Measurements from ENCODE around the gene AKAP11. TPM values are rescaled to one million over a fixed set of nuclear protein-coding genes. Genes with fewer than 3 reads are reported as not detected.

The AKAP11 gene
- total RNA-seq, 1 experiment from 2014 or later: 9.7 TPM

DNA sequence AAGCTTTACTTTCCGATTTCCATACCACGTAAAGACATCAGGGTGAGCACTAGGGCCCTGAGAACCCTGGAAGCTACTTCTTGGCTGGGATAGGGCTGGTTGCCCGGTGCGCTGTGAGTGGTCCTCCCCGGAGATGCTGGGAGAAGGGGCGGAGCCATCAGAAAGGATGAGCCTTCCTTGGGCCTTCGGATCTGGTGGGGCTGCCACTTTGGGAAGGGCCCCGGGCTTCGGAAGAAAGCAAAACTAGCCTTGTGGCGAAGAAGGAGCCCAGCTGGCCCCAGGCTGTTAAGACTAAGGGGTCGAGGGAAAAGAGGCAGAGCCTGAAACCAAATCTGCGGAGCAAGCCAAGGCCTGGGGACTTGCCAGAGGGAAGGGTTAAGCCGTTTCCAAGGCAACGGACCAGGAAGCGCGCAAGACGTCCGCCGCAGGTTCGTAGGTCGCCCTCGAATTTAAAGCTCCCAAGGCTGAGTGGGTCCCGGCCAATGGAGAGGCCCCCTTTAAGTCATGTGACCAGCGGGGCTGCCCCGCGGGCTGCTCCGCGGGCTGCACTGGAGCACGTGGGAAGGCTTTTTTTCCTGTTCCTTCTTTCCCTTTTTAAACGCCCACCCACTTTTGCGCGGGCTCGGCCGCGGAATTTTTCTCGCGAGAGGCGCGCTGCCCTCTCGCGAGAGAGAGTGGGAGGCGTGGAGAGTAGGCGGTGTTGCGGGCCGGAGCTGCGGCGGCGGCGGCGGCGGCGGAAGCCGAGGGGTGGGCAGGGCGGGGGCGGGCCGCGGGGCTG is 426 bp upstream of the AKAP11 start:
- DNase-seq (ENCODE audit: low spot score): peak; percentile 98

DNA sequence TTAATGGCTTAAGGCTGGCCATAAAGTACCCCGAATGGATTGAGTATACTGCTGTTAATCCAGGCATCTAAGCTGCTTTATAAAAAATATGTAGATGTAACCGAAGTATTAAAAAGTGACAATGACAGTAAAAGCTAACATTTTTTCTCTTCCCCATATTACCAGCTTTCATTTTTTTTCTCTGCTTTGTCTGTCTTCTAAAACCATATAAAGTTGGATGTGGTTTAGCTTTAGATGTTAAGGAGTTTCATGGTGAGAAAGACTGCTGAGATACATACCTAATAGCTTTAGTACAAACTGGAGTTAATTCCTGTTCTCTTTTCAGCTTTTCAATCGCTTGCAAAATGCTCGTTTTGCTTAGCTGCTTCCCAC is 838 bp downstream of the AKAP11 start:
- peak; percentile 51 for DNase-seq (ENCODE audit: low spot score)

DNA sequence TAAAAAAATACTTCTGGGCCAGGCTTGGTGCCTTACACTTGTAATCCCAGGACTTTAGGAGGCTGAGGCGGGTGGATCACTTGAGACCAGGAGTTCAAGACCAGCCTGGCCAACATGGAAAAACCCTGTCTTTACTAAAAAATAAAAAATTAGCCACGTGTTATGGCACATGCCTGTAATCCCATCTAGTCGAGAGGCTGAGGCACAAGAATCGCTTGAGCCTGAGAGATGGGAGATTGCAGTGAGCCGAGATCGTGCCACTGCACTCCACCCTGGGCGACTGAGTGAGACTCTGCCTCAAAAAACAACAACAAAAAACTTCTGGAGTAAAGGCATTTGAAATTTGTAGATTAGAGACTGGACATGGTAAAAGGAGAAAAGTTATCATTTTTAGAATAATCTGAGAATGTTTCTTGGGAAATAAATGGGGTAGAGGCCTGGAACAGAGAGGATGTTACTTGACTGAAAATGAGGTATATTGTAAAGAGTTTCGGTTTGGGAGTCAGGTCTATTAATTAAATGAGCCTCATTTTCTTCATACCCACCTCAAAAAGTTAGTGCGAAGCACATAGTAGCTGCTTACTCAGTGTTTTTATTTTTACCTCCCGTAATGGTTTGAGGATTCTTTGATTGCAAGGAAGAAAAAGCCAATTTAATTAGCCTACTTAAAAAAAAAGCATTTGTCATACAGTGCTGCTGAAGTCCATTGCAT is 2.6 kb downstream of the AKAP11 start:
- DNase-seq (ENCODE audit: low spot score): no peak

DNA sequence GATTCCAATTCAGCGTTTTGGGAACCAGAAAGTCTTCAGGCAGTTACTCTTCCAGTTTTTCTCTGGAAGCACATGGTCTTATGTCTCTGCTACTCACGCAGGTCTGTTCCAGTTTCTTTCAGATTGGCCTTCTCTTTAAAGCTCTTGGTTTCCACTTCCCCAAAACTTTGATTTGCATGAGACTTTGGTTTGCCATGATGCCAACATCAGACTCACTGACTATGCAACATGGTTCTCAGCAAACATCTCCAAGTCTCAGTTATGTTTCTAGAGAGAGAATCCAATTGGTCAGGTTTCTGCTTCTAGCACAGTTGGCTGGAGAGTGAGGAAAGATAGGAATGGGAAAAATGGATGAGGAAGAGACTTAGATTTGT is 3.1 kb downstream of the AKAP11 start:
- no peak for DNase-seq (ENCODE audit: low spot score)

DNA sequence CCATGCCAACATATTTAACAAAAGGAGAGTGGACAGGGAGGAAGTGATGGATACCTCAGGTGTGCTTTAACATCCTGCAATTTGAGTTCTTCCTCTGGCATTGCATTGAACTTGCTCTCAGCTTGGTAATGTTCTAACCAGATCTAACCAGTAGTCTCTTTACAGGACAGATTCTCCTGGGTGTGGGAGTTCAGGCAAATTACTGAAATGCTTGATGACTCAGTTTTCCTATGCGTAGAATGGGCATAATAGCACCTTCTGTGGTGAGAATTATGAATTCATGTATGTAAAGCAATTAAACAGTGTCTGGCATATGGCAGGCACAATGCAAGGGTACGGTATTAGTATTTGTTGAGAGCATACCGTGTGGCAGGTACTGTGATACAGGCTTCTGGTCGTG is 3.6 kb downstream of the AKAP11 start:
- DNase-seq (ENCODE audit: low spot score): no peak

DNA sequence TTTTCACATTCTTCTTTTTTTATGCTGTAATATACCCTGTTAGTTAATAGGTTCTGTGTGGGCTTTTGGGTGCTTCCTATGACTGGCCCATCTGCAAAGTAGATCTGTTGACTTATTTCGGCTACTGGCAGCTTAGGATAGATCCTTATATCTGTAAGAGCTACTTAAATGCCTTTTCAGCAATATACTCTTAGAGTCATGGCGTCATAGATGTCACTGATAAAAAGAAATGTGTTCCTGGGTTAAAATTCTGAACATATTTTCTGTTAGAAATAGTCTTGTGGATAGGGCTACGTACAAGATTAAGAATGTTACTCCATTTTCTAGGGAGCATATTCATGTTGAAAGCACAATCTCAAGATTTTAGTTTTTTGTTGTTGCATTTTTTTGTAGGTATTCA is 4.7 kb downstream of the AKAP11 start:
- DNase-seq (ENCODE audit: low spot score): no peak

DNA sequence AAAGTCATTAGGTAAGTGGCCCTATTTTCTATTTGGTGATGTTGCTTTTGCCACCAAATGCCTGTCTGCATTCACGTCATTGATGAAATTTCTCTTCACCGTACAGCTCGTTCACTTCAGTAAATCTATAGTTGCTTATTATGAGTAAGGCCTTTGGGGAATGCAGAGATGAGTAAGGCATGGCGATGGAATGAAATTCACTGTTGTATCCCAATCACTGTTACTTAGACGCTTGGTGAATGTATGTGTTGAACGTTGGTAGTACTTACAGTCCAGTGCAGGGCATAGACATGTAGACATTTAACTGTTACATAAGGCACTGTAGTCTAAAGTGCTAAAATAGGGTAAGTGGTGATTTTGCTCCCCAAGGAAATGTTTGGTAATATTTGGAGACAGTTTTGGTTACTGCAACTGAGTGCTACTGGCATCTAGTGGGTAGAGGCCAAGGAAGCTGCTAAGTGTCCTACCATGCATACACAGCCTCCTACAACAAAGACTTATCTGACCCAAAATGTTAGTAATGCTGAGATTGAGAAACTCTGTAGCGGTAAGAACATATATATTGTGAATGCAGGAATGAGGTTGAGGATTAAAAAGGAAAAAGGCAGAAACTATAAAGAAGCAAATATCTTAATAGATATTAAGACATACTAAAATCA is 5.8 kb downstream of the AKAP11 start:
- DNase-seq (ENCODE audit: low spot score): no peak

DNA sequence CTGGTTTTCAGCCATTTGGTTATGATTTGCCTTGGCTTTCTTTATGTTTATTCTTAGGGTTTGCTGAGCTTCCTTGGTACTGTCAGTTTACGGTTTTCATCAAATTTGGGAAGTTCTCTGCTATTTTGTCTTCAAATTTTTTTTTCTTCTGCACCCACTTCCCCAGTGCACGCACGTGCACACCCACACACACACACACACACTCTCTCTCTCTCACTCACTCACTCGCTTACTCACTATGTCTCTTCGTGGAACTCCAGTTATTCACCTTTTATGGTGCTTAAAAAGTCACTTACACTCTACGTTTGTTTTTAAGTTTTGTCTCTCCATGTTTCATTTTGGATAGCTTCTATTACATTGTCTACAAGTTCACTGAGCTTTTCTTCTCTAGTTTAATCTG is 7.1 kb downstream of the AKAP11 start:
- no peak for DNase-seq (ENCODE audit: low spot score)

DNA sequence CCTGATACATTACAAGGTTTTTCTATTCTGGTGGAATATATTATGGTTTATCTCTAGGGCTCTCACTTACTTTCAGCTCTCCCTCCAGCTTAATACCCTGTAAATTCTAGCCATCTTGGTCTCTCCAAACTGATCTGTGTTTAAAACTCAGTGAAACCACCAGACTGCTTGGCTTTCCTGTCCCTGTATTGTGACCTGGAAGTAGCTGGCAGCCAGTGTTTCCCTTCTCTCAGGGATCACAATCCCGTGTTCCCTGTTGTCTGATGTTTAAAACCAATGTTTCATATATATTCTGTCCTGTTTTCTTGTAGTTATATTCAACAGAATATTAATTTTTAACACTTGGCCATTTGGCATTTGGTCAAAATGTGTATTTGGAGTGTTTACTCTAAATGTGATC is 8.0 kb downstream of the AKAP11 start:
- DNase-seq (ENCODE audit: low spot score): no peak

DNA sequence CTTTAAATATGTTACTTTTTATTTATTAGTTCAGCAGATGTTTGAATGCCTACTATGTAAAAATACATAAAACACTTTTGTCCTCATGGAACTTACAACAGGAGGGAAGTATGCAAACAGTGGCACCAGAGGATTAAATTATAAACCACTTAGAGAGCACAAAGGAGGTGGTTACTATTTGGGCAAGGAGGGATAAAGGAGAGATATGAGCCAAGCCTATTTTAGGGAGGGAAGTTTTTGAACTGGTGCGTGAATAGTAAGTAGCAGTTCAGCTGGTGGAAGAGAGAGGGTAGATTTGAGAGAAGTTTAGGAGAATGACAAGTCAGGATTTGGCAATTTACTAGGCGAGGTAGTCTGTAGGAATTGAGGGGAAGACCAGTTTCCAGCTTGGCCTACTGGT is 8.6 kb downstream of the AKAP11 start:
- DNase-seq (ENCODE audit: low spot score): no peak

DNA sequence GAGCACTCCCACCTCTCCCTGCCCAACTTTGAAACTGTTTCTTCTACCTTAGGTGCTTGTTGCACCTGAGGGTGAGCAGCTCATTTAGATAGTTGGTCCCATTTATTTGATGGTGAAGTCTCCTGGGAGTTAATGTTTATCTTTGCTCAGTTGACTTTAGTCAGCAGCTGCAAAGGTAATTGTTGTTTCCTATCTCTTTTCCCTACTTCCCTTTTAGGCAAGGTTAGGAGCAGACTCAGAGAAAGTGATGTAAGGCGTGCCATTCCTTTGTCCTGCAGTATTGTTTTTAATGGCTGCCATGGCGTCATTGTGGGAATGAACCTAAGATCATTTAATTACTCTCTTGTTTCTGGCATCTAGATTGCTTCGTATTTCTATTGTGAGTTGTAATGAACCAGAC is 11.6 kb downstream of the AKAP11 start:
- no peak for DNase-seq (ENCODE audit: low spot score)

DNA sequence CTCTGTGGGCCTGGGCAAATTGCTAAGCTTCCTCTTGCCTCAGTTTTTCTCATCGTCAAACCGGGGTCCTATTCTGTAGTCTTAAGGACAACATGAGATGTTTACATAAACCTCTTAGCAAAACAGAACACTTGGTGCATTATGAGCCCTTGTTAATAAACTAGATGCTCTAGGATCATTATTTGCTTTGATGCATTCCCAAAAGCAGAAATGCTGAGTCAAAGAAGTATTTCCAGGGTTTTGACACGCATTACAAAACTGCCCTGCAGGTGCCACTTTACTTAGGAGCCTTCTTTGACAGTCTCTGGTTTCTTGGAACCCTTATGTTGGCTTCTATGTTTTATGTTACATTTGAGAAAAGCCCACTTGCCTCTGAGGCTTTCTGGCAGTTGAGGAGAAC is 12.1 kb downstream of the AKAP11 start:
- no peak for DNase-seq (ENCODE audit: low spot score)

DNA sequence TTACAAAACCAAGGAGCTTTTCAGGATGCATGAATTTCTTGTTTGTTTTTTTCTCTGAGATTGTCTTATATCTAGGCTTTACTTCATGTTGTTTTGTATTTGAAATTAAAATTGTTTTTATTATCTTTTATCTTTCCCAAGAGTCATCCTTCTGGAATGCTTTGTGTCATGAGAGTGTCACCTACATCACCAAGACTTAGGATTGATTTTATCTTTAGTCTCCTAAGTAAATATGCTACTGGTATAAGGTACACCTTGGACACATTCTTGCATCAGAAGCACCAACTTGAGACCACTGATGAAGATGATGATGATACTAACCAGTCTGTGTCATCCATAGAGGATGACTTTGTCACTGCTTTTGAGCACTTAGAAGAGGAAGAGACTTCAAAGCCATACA is 26.4 kb downstream of the AKAP11 start:
- no peak for DNase-seq (ENCODE audit: low spot score)

DNA sequence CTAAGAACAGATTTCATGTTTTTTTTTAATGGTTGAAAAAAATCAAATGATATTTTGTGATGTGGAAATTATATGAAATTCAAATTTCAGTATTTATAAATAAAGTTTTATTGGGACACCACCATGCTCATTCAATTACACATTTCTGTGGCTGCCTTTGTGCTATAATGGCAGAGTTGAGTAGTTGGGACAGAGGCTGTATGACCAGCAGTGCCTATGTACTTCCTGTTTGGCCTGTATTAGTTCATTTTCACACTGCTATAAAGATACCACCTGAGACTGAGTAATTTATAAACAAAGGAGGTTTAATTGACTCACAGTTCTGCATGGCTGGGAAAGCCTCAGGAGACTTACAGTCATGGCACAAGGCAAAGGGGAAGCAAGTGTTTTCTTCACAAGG is 33.6 kb downstream of the AKAP11 start:
- DNase-seq (ENCODE audit: low spot score): no peak

DNA sequence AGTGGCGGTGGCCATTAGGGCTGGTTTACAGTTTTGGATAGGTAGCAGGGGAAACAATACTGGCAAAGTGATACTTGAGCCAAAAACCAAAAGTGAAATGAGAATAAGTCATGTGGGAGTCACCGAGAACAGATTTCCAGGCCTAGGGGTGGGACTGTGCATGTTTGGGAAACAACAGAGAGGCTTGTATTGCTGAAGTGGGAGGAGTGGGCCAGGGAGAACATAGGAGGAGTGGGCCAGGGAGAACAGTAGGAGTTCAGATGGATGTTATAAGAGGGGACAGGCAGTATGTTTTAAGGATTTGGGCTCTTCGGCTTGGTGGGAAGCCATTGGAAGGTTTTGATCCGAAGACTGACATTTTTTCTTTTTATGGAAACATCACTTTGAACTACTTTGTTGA is 35.5 kb downstream of the AKAP11 start:
- DNase-seq (ENCODE audit: low spot score): no peak

DNA sequence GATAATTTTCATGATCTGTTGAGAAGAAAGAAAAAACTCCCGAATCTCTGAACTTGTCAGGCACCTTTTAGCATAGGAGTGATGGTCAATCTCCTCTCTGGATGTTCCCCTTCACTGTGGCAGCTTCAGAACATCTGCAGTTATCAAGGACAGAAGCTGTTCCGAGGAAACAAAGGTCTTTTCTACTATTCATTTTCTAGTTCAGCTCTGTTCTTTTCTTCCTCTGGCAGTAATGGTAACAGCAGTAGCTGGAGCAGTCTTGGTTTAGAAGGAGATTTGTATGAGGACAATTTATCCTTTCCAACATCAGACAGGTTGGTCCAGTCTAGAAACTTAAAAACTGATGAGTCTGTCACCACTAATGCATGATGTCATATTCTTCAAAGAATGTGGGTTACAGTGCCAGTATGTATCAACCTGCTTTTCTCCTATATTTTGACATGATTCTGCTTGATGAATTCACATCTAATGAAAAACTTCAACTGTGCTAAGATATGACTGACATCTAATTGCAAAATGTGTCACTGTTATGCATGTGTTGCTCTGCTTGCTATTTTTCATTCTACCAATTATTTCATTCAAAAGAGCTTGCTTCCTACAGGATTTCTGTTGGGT is 41.0 kb downstream of the AKAP11 start:
- DNase-seq (ENCODE audit: low spot score): no peak

DNA sequence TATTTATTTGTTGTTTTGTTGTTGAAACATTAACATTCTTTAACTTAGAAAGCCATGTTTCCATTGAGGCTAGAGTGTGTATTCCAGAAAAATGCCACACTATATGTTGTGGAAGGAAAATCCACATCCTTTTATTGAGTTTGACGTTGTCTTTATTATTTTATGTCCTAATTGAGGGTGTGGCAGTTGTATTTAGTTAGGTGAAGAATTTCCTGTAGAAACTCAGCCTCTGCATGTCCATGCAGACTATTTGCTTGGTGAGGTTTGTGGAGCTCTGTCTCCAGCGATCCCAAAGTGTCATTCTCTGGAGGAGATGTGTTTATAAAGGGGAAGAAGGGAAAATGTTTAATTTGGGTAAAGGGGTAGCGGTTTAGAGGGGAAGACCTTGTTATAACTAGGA is 46.6 kb downstream of the AKAP11 start:
- no peak for DNase-seq (ENCODE audit: low spot score)

DNA sequence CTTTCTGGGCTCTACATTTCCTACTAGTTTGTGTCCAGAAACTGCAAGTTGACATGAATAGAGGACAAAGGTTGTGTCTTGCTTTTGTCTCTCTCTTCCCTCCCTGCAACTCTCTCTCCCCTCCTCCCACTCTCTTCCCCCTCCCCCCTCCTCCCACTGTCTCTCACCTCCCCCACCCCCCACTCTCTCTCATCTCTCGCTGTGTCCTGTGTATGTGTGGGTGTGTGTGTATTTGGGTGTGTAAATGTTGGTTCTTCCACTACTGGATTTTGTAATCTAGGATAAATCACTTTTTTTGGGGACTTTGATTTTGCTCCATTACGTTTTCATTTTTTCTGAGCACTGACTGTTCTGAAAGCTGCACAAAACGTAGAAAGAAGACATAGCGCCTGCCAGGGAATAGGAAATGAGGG is 48.4 kb downstream of the AKAP11 start:
- DNase-seq (ENCODE audit: low spot score): no peak

DNA sequence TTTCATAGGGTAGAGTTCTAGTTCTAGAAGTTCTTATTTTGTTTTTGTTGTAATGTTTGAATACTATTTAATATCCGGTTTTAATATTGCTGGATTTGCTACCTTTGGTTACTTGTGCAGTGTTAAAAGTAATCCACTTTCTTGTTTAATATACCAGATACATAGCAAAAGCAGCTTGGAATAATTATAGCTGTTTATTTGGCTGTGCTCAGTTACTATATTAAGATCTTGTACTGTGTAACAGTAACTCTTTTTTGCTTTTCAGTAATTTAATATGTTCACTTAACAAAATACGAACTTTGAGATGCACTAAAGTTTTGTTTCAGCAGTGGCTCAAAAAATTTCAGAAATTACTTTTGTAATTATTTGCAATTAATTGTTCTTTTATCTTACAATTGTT is 50.9 kb downstream of the AKAP11 start:
- DNase-seq (ENCODE audit: low spot score): no peak

DNA sequence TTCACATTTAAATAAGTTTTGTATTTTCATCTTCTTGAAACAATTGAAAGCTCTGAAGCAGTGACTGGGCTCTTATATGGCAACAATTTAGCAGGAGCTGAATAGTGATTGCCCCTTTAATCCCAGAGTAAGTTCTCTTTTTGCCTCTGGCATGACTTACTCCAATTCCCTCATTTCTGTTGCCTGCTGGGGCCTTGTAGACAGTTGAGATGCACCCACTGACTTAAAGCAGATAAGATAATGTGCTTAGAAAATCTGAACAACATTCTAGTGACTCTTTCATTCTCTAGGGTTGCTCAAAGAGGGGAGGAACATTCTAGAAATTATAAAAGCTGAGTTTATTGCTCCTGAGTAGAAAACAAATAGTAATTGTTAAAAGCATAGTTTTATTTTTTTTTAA is 52.8 kb downstream of the AKAP11 start:
- DNase-seq (ENCODE audit: low spot score): no peak

DNA sequence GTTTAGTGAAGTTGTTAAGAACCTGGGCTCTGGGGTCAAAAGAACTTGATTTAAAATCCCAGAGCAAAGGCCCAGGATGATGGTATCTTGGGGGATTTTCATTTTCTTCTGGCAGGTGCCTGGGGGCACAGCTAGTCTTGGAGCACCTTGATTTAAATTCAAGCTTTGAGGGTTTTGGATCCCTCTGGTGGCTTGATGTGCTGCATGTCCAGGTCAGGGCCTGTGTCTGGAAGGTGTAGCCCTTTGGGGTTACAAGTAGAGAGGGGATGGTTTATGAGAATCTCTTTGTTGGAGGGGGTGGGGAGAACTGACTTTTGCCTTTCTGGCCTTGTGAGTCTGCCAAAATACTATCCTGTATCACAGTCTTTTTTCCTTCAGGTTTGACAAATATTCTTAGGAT is 55.8 kb downstream of the AKAP11 start:
- no peak for DNase-seq (ENCODE audit: low spot score)

DNA sequence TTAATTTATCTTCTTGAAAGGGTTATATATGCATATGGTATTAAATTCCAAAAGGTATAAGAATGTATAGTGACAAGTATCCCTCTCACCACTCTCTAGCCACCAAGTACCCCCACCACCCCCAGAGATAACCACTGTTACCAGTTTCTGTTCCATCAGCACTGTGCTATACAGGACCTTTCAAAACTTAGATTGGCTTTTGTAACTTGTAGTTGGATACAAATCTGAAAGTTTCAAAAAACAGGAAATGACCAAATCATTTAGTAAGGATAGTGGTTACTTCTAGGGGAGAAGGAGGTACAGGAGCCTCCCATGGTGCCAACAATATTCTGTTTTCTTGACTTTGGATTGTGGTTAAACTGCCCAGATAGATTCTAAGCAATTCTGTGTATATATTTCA is 56.7 kb downstream of the AKAP11 start:
- DNase-seq (ENCODE audit: low spot score): no peak

DNA sequence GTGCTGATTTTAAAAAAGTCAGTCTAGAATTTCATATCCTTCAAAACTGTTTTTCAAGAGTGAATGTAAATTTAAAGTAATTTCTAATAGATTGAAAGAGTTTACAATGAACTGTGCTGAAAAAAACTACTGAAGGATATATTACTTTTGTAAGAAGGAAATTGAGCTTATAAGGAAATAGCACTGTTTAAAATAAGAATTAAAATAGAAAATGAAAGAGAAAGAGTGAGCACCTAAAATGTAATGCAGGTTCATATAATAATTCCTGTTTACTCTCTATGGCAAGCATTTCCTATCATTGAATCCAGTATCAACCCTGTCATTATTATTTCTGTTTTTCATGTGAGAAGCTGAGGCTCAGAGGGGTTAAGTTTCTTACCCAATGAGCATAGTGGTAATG is 57.3 kb downstream of the AKAP11 start:
- DNase-seq (ENCODE audit: low spot score): no peak
